Left lung (tissue), 10 donors: ENCODE results near the gene OR5P2. TPM values are rescaled to one million over a fixed set of nuclear protein-coding genes. Genes with fewer than 3 reads are reported as not detected.
"Not testable (repeated sequence)": the region's sequence is repeated elsewhere in the genome, so short reads cannot be mapped to it uniquely, and the experiment has no call there.

ENCODE experiments used
- ATAC-seq: fragments of 200-7000 bp; cut with Tn5 transposase; one replicate; pipeline ENCODE4 v1.9.1; 2020; ENCODE audit warnings: moderate library complexity
- DNase-seq, 4 donors: peaks; one replicate each; pipeline ENCODE4 v3.0.0-alpha.2; 2013 to 2020
- H3K27ac ChIP-seq, 2 donors: fragments of 200-600 bp; sonication (generic) in 1 of 2; one replicate each; pipeline versions ENCODE4 v1.5.0 to v1.8.0; 2020 to 2021
- H3K27me3 ChIP-seq, 2 donors: fragments of 200-600 bp; sonication (generic) in 1 of 2; one replicate each; pipeline versions ENCODE4 v1.5.0 to v1.8.0; 2020 to 2021
- H3K36me3 ChIP-seq, 2 donors: fragments of 200-600 bp; sonication (generic) in 1 of 2; one replicate each; pipeline versions ENCODE4 v1.5.0 to v1.8.0; 2020 to 2021
- H3K4me1 ChIP-seq, 2 donors: fragments of 200-600 bp; one replicate each; pipeline ENCODE4 v1.8.0; 2021
- H3K4me3 ChIP-seq, 2 donors: fragments of 200-600 bp; sonication (generic) in 1 of 2; one replicate each; pipeline versions ENCODE4 v1.5.0 to v1.8.0; 2020 to 2021; ENCODE audit warnings: mild to moderate bottlenecking in 1 of 2
- H3K9me3 ChIP-seq, 2 donors: fragments of 200-600 bp; sonication (generic) in 1 of 2; one replicate each; pipeline versions ENCODE4 v1.5.0 to v1.8.0; 2020 to 2021
- intact Hi-C, 2 donors: fragments of 100-400 bp; cut with DNase I; formaldehyde crosslinking; loops; one replicate each; pipeline versions ENCODE4 v1.11.2 to v1.14.2; 2022
- polyA plus RNA-seq, 6 donors: library from polyadenylated mRNA; unstranded; fragments of 120-200 nt; gene quantifications; one replicate each; pipeline ENCODE4 v1.2.1, GENCODE V29; 2013; ENCODE audit not compliant: insufficient read length in 6 of 6
- total RNA-seq, 2 donors: library from RNA; stranded (reverse); fragmentation: NEBNext Ultra II Directional; extraction: Animal tissue kit (Norgen Biotek cat#: 25700); gene quantifications; one replicate each; pipeline ENCODE4 v1.2.1, GENCODE V29; 2021
- TF ChIP-seq, protein P1 (sequence below), 2 donors: fragments of 200-600 bp; sonication (generic) in 1 of 2; IDR thresholded peaks; one replicate each; pipeline versions ENCODE4 v1.5.0 to v1.8.0; 2021; ENCODE audit warnings: antibody characterized with exemption in 2 of 2
- donor health status: DM: no; HTN: yes; CAD: no.
- donor health status: DM: no; HTN: no; CAD: no.

OR5P2 gene
- total and polyA plus RNA-seq, 8 donors: 0.15 to 2.3 (median 0.26) TPM; not detected in 1

DNA sequence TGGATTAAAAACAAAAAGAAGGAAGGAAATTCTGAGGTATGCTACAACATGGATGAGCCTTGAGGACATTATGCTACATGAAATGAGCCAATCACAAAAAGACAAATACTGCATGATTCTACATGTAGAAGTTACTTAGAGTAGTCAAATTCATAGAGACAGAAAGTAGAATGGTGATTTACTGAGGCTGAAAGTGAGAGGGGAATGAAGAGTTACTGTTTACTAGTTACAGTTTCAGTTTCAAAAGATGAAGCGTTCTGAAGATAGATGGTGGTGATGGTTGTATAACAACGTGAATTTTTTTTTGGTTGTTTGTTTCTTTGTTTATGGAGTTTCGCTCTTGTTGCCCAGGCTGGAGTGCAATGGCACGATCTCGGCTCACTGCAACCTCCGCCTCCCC, 9.5 kb downstream of the OR5P2 start:
- ATAC-seq: no peak
- no peaks in the 10 kb centered on the region for H3K36me3 ChIP-seq
- no peak overlapping the region for H3K4me3 ChIP-seq
- H3K9me3 ChIP-seq: peaks cover 0 to 19% of the 10 kb centered on the region in 2 donors
- no peak for DNase-seq
- no peak overlapping the region for H3K27ac ChIP-seq
- TF ChIP-seq, protein P1, sequence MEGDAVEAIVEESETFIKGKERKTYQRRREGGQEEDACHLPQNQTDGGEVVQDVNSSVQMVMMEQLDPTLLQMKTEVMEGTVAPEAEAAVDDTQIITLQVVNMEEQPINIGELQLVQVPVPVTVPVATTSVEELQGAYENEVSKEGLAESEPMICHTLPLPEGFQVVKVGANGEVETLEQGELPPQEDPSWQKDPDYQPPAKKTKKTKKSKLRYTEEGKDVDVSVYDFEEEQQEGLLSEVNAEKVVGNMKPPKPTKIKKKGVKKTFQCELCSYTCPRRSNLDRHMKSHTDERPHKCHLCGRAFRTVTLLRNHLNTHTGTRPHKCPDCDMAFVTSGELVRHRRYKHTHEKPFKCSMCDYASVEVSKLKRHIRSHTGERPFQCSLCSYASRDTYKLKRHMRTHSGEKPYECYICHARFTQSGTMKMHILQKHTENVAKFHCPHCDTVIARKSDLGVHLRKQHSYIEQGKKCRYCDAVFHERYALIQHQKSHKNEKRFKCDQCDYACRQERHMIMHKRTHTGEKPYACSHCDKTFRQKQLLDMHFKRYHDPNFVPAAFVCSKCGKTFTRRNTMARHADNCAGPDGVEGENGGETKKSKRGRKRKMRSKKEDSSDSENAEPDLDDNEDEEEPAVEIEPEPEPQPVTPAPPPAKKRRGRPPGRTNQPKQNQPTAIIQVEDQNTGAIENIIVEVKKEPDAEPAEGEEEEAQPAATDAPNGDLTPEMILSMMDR (IDR thresholded peaks at IDR 0.05): no peak
- intact Hi-C loops: no loop called here
- H3K27me3 ChIP-seq: no peaks in the 10 kb centered on the region
- H3K4me1 ChIP-seq: no peaks in the 10 kb centered on the region

DNA sequence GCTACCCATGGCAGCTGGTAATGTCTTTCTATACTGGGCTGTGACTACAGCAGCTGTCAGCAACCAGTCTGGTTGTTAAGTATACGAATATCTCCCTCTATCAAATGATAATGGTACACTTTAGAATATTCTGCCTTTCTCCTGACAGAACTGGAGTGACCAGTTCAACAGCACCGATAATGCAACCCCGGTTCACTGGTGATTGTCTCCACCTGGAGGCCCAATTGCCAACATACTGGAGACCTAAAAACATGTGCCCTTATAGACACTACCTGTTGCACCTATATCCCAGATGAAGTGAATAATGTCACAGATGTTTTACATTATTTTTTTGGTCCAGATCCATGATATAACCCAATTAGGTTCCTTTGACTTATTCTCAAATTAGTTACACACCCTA, 21.1 kb downstream of the OR5P2 start:
- TF ChIP-seq, protein P1 (IDR thresholded peaks at IDR 0.05): no peak
- intact Hi-C loops: no loop called here

DNA sequence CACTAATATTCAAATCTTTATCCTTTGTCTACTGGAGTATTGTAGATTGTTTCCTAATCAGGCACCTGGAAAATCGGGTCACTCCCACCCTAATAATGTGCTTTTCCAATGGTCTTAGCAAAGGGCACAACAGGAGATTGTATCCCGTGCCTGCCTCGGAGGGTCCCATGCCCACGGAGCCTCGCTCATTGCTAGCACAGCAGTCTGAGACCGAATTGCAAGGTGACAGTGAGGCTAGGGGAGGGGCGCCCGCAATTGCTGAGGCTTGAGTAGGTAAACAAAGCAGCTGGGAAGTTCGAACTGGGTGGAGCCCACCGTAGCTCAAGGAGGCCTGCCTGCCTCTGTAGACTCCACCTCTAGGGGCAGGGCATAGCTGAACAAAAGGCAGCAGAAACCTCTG, 32.4 kb downstream of the OR5P2 start:
- H3K4me3 ChIP-seq, H3K27ac ChIP-seq, H3K4me1 ChIP-seq, H3K27me3 ChIP-seq, H3K9me3 ChIP-seq, H3K36me3 ChIP-seq, intact Hi-C loops, ATAC-seq: not testable (repeated sequence)
- DNase-seq: peak in 1 of 4 donors; percentile 53

More for the DNA sequence above, 21.1 kb downstream of the OR5P2 start:
- H3K36me3 ChIP-seq: no peaks in the 10 kb centered on the region
- no peaks in the 10 kb centered on the region for H3K4me1 ChIP-seq
- H3K27ac ChIP-seq: no peak overlapping the region
- H3K4me3 ChIP-seq: no peak overlapping the region
- DNase-seq (no peak), ATAC-seq (no peak)
- H3K9me3 ChIP-seq: peaks cover 0 to under 1% of the 10 kb centered on the region in 2 donors
- H3K27me3 ChIP-seq: no peaks in the 10 kb centered on the region

DNA sequence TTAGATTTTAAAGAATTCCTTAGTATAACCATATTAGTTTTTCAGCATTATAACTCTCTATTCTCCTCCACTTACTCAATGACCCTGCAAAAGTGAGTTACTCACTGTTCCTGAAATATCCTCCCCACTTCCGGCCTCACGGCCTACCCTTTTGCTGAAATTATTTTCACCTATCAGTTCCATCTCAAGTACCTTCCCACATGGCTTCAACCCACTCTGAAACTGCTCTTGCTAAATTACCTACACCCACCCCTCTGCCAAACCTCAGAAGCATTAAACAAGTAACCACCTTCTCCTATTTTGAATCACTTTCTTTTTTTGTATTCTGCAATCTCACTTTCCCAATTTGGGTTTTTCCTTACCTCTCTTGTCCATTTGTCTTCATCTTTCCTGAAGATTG, 37.7 kb downstream of the OR5P2 start:
- H3K36me3 ChIP-seq: no peaks in the 10 kb centered on the region
- no peaks in the 10 kb centered on the region for H3K9me3 ChIP-seq
- H3K4me3 ChIP-seq: no peak overlapping the region
- no peaks in the 10 kb centered on the region for H3K4me1 ChIP-seq
- ATAC-seq (no peak), DNase-seq (no peak)
- TF ChIP-seq, protein P1 (IDR thresholded peaks at IDR 0.05): no peak
- H3K27me3 ChIP-seq: no peaks in the 10 kb centered on the region
- intact Hi-C loops: no loop called here
- H3K27ac ChIP-seq: no peak overlapping the region

DNA sequence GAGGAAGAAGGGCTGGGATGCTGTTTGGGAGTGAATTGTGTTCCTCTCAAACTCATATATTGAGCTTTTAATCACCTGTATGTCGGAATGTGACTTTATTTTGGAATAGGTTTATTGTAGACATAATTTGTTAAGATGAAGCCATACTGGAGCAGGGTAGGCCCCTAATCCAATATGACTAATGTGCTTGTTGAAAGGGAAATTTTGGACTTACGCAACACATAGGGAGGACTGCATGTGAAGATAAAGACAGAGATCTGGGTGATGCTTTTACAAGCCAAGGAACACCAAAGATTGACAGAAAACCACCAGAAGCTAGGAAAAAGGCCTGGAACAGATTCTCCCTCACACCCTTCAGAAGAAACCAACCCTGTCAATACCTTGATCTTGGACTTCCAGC, 47.3 kb downstream of the OR5P2 start:
- DNase-seq (no peak), ATAC-seq (no peak)
- no peaks in the 10 kb centered on the region for H3K4me1 ChIP-seq
- H3K27ac ChIP-seq: no peak overlapping the region
- H3K9me3 ChIP-seq: no peaks in the 10 kb centered on the region
- no peaks in the 10 kb centered on the region for H3K36me3 ChIP-seq
- intact Hi-C loops: no loop called here
- H3K4me3 ChIP-seq: no peak overlapping the region
- H3K27me3 ChIP-seq: no peaks in the 10 kb centered on the region
- TF ChIP-seq, protein P1 (IDR thresholded peaks at IDR 0.05): no peak

Other genes starting within 250 kb of the OR5P2 start
- gene CYB5R2, start 123.4 kb downstream of the OR5P2 start, total RNA-seq: 10 to 100 TPM in 1 of 2 donors, 1 to 10 TPM in 1; 7.9 to 13.1 TPM
- gene CYB5R2, start 123.4 kb downstream of the OR5P2 start, polyA plus RNA-seq: 10 to 100 TPM; 14.8 to 22.4 (median 19.8) TPM
- gene OVCH2, start 90.5 kb downstream of the OR5P2 start, total RNA-seq: 1 to 10 TPM in 1 of 2 donors, under 1 TPM in 1; 0.81 to 4.6 TPM
- gene OVCH2, start 90.5 kb downstream of the OR5P2 start, polyA plus RNA-seq: 1 to 10 TPM; 2.4 to 8.6 (median 5.9) TPM
- 1 to 10 TPM in 1 of 2 donors, not detected in 1; 2.9 TPM for gene OR5P3, start 33.9 kb upstream of the OR5P2 start, total RNA-seq
- gene OR5P3, start 33.9 kb upstream of the OR5P2 start, polyA plus RNA-seq: under 1 TPM in 1 of 6 donors, not detected in 5; 0.23 TPM
- not detected for gene OR10A6, start 134.3 kb upstream of the OR5P2 start, total RNA-seq
- gene OR10A6, start 134.3 kb upstream of the OR5P2 start, polyA plus RNA-seq: under 1 TPM; 0.03 to 0.08 (median 0.07) TPM
- not detected for gene OR10A3, start 144.8 kb upstream of the OR5P2 start, total RNA-seq
- under 1 TPM in 4 of 6 donors, not detected in 2; 0.04 to 0.13 (median 0.06) TPM for gene OR10A3, start 144.8 kb upstream of the OR5P2 start, polyA plus RNA-seq
- gene NLRP10, start 168.5 kb upstream of the OR5P2 start, total RNA-seq: not detected
- not detected for gene NLRP10, start 168.5 kb upstream of the OR5P2 start, polyA plus RNA-seq
- gene EIF3F, start 190.4 kb upstream of the OR5P2 start, total RNA-seq: 100 to 1,000 TPM; 153 to 213 TPM
- 100 to 1,000 TPM; 343 to 400 (median 354) TPM for gene EIF3F, start 190.4 kb upstream of the OR5P2 start, polyA plus RNA-seq